Measurements from ENCODE around the gene TMEM128. TPM values are rescaled to one million over a fixed set of nuclear protein-coding genes. Genes with fewer than 3 reads are reported as not detected.

TMEM128 gene
- total and polyA plus RNA-seq, 2 experiments from 2014 or later = 29.9 to 37.1 TPM

DNA sequence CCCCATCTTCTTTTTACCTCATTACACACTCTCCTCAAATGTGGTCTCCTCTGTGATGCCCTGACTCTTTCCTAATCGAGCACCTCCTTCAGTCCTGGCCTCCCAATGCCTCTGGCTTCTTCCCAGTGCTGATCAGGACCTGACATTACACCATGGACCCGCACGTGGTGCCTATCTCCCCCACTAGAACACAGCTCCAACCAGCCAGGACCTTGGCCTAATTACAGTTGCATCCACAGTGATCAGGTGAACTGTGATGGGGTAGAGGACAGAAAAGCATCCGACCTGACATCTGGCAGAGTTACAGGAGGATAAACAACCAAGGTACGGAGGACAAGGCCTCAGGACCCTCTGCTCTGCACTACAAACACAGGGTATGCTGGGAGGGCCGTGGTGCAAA lies 29.5 kb upstream of the TMEM128 start:
- Histone ChIP-seq H4K20me1 (ENCODE audit: insufficient read depth, poor library complexity, severe bottlenecking) (no peaks in the 10 kb centered on the region), H3K36me3 (replicated peaks; ENCODE audit: insufficient read depth, low read depth) (no peaks in the 10 kb centered on the region), H2AFZ (no peak overlapping the region), H3K27ac (no peak overlapping the region), H3K4me2 (no peak overlapping the region), H3K27me3 (no peaks in the 10 kb centered on the region), H3K9me3 (ENCODE audit: low read depth) (no peaks in the 10 kb centered on the region), H3K9me2 (replicated peaks; ENCODE audit: insufficient read depth) (no peaks in the 10 kb centered on the region), H3K4me3 (no peak overlapping the region), H3K79me2 (no peaks in the 10 kb centered on the region), H3K4me1 (ENCODE audit: insufficient read depth) (no peaks in the 10 kb centered on the region)
- DNase-seq (ENCODE audit: low spot score) = no peak
- WGBS (ENCODE audit: low lambda C conversion rate, missing lambda C conversion rate) = 90% methylated on average over 6 of the region's 6 CpGs
- no peak for TF ChIP-seq EZH2phosphoT487 (IDR thresholded peaks at IDR 0.05; ENCODE audit: low read depth, severe bottlenecking, unreplicated experiment)
- TF ChIP-seq EZH2 (IDR thresholded peaks at IDR 0.05; ENCODE audit: borderline replicate concordance) = no peak
- TF ChIP-seq, protein P1, sequence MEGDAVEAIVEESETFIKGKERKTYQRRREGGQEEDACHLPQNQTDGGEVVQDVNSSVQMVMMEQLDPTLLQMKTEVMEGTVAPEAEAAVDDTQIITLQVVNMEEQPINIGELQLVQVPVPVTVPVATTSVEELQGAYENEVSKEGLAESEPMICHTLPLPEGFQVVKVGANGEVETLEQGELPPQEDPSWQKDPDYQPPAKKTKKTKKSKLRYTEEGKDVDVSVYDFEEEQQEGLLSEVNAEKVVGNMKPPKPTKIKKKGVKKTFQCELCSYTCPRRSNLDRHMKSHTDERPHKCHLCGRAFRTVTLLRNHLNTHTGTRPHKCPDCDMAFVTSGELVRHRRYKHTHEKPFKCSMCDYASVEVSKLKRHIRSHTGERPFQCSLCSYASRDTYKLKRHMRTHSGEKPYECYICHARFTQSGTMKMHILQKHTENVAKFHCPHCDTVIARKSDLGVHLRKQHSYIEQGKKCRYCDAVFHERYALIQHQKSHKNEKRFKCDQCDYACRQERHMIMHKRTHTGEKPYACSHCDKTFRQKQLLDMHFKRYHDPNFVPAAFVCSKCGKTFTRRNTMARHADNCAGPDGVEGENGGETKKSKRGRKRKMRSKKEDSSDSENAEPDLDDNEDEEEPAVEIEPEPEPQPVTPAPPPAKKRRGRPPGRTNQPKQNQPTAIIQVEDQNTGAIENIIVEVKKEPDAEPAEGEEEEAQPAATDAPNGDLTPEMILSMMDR (IDR thresholded peaks at IDR 0.05; ENCODE audit: poor library complexity) = no peak

GRCh38 chr4:4274226-4274625 lies 26.2 kb upstream of the TMEM128 start:
- no peaks in the 10 kb centered on the region for H3K27me3 ChIP-seq
- no peak for TF ChIP-seq EZH2 (IDR thresholded peaks at IDR 0.05; ENCODE audit: borderline replicate concordance)
- H3K79me2 ChIP-seq = no peaks in the 10 kb centered on the region
- no peak for DNase-seq (ENCODE audit: low spot score)
- no peaks in the 10 kb centered on the region for H4K20me1 ChIP-seq (ENCODE audit: insufficient read depth, poor library complexity, severe bottlenecking)
- H3K27ac ChIP-seq = no peak overlapping the region
- H3K4me2 ChIP-seq = no peak overlapping the region
- no peak overlapping the region for H2AFZ ChIP-seq
- H3K9me2 ChIP-seq (replicated peaks; ENCODE audit: insufficient read depth) = no peaks in the 10 kb centered on the region
- H3K4me1 ChIP-seq (ENCODE audit: insufficient read depth) = no peaks in the 10 kb centered on the region
- H3K9me3 ChIP-seq (ENCODE audit: low read depth) = no peaks in the 10 kb centered on the region
- H3K4me3 ChIP-seq = no peak overlapping the region
- H3K36me3 ChIP-seq (replicated peaks; ENCODE audit: insufficient read depth, low read depth) = no peaks in the 10 kb centered on the region
- WGBS (ENCODE audit: low lambda C conversion rate, missing lambda C conversion rate) = 96% methylated on average over 14 of the region's 14 CpGs

DNA sequence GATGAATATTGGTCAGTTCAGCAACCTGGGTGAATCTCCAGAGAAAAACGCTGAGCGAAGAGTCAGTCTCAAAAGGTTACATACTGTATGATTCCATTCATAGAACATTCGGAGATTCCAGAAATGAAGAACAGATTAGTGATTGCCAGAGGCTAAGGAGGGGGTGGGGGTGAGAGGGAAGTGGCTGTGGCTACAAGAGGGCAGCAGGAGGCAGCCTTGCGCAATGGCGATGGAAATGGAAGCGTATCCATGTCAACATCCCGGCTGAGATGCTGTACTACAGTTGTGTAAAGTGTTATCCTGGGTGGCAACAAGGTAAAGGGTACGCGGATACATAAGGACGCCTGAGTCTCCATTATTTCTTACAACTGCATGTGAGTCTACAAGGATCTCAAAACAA lies 23.9 kb upstream of the TMEM128 start:
- TF ChIP-seq, protein P1 (IDR thresholded peaks at IDR 0.05; ENCODE audit: poor library complexity) = no peak
- no peak for TF ChIP-seq EZH2phosphoT487 (IDR thresholded peaks at IDR 0.05; ENCODE audit: low read depth, severe bottlenecking, unreplicated experiment)
- no peak for TF ChIP-seq EZH2 (IDR thresholded peaks at IDR 0.05; ENCODE audit: borderline replicate concordance)
- Histone ChIP-seq H3K27me3 (no peaks in the 10 kb centered on the region), H3K4me3 (no peak overlapping the region), H3K79me2 (no peaks in the 10 kb centered on the region), H2AFZ (no peak overlapping the region), H3K9me2 (replicated peaks; ENCODE audit: insufficient read depth) (no peaks in the 10 kb centered on the region), H3K36me3 (replicated peaks; ENCODE audit: insufficient read depth, low read depth) (no peaks in the 10 kb centered on the region), H4K20me1 (ENCODE audit: insufficient read depth, poor library complexity, severe bottlenecking) (no peaks in the 10 kb centered on the region), H3K27ac (no peak overlapping the region), H3K9me3 (ENCODE audit: low read depth) (no peaks in the 10 kb centered on the region), H3K4me2 (no peak overlapping the region), H3K4me1 (ENCODE audit: insufficient read depth) (no peaks in the 10 kb centered on the region)
- 91% methylated on average over 10 of the region's 10 CpGs for WGBS (ENCODE audit: low lambda C conversion rate, missing lambda C conversion rate)
- DNase-seq (ENCODE audit: low spot score) = no peak

DNA sequence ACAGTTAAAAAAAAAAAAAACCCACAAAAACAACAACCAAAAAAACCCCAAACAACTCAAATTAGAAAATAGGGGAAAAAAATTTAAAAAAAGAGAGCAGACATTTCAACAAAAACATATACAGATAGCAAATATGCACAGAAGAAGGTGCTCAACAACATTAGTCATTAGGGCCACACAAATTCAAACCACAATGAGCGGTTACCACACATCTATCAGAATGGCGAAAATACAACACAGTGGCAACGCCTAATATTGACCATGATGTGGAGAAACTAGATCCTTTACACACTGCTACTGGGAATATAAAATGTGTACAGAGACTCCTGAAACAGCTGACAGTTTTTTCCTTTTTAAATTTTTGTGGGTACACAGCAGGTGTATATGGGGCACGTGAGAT lies 22.5 kb upstream of the TMEM128 start:
- Histone ChIP-seq H3K9me3 (ENCODE audit: low read depth) (no peaks in the 10 kb centered on the region), H4K20me1 (ENCODE audit: insufficient read depth, poor library complexity, severe bottlenecking) (no peaks in the 10 kb centered on the region), H3K4me1 (ENCODE audit: insufficient read depth) (no peaks in the 10 kb centered on the region), H3K27ac (no peak overlapping the region), H2AFZ (no peak overlapping the region), H3K27me3 (no peaks in the 10 kb centered on the region), H3K4me2 (no peak overlapping the region), H3K79me2 (no peaks in the 10 kb centered on the region), H3K36me3 (replicated peaks; ENCODE audit: insufficient read depth, low read depth) (no peaks in the 10 kb centered on the region), H3K4me3 (no peak overlapping the region), H3K9me2 (replicated peaks; ENCODE audit: insufficient read depth) (no peaks in the 10 kb centered on the region)
- no peak for DNase-seq (ENCODE audit: low spot score)
- TF ChIP-seq, protein P1 (IDR thresholded peaks at IDR 0.05; ENCODE audit: poor library complexity) = no peak
- TF ChIP-seq EZH2 (IDR thresholded peaks at IDR 0.05; ENCODE audit: borderline replicate concordance) = no peak
- TF ChIP-seq EZH2phosphoT487 (IDR thresholded peaks at IDR 0.05; ENCODE audit: low read depth, severe bottlenecking, unreplicated experiment) = no peak
- WGBS (ENCODE audit: low lambda C conversion rate, missing lambda C conversion rate) = 83% methylated on average over 4 of the region's 4 CpGs
